Right lobe of liver (tissue), 4 donors: ENCODE measurements around the gene SH3PXD2A.

Experiments
- POLR2A ChIP-seq: fragments of 450-650 bp; IDR thresholded peaks from one replicate; pipeline ENCODE4 v1.6.1; 2017; ENCODE audit warnings: antibody characterized with exemption, mild to moderate bottlenecking
- TF ChIP-seq, protein P1 (sequence below), 4 donors: fragments of 200-600 bp in 3 of 4; fragments of 450-650 bp in 1 of 4; IDR thresholded peaks; one replicate each; pipeline versions ENCODE4 v1.5.1 to v1.8.0; 2016 to 2022; ENCODE audit warnings: antibody characterized with exemption in 4 of 4, mild to moderate bottlenecking in 2 of 4
- donor health status: DM: no; HTN: no; CAD: no.
- donor health status: DM: no; HTN: no; CAD: no.
- donor health status: DM: no; HTN: yes; CAD: no.

DNA sequence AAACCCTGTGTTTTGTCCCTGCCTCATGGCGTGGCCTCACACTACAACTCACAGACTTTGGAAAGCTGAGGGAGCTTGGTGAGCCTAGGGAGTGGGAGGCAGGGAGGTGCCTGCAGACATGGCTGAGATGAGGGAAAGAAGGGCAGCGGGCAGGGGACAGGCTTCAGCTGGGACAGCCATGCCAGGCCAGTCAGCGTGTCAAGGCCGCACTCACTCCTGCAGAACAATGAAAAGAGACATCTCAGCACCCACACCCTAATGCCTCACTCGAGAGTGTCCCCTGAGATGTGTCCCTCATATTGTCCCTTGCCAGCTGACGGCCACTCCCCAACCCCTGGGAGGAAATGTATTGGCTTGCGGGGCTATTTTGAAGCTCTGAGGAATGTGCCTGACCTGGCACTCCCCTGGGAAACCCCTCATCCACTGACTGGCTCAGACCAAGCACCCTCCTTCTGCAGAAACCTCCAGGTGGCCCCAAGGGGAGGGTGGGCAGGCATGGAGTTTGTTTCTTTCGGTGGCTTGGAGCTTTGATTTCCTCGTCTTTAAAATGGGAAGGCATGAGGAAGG lies 31.6 kb downstream of the SH3PXD2A start:
- TF ChIP-seq, protein P1, sequence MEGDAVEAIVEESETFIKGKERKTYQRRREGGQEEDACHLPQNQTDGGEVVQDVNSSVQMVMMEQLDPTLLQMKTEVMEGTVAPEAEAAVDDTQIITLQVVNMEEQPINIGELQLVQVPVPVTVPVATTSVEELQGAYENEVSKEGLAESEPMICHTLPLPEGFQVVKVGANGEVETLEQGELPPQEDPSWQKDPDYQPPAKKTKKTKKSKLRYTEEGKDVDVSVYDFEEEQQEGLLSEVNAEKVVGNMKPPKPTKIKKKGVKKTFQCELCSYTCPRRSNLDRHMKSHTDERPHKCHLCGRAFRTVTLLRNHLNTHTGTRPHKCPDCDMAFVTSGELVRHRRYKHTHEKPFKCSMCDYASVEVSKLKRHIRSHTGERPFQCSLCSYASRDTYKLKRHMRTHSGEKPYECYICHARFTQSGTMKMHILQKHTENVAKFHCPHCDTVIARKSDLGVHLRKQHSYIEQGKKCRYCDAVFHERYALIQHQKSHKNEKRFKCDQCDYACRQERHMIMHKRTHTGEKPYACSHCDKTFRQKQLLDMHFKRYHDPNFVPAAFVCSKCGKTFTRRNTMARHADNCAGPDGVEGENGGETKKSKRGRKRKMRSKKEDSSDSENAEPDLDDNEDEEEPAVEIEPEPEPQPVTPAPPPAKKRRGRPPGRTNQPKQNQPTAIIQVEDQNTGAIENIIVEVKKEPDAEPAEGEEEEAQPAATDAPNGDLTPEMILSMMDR (IDR thresholded peaks at IDR 0.05): no peak
- TF ChIP-seq POLR2A: no peak
